Thyroid gland (tissue), 4 donors: ENCODE results near the gene ZNF536. TPM values are rescaled to one million over a fixed set of nuclear protein-coding genes. Genes with fewer than 3 reads are reported as not detected.

Experiments used
- DNase-seq, 2 donors: peaks; one replicate each; pipeline ENCODE4 v3.0.0-alpha.2; 2019
- H3K27ac ChIP-seq, 3 donors: fragments of 200-600 bp; sonication (generic); 1 replicate in 2 of 3; 2 replicates in 1 of 3; pipeline ENCODE4 v1.5.1; 2016 to 2019; ENCODE audit warnings: mild to moderate bottlenecking in 1 of 3, moderate library complexity in 1 of 3
- H3K27me3 ChIP-seq: fragments of 200-600 bp; sonication (generic); one replicate; pipeline ENCODE4 v1.5.1; 2019
- H3K36me3 ChIP-seq, 2 donors: fragments of 200-600 bp; sonication (generic); one replicate each; pipeline ENCODE4 v1.5.1; 2016 to 2019
- H3K4me1 ChIP-seq, 2 donors: fragments of 200-600 bp; sonication (generic); one replicate each; pipeline ENCODE4 v1.5.1; 2017 to 2019
- H3K4me3 ChIP-seq, 3 donors: fragments of 200-600 bp; sonication (generic); replicated peaks in 1 of 3; 1 replicate in 2 of 3; 2 replicates in 1 of 3; pipeline ENCODE4 v1.5.1; 2016; ENCODE audit warnings: mild to moderate bottlenecking in 1 of 3
- H3K9me3 ChIP-seq: fragments of 200-600 bp; sonication (generic); one replicate; pipeline ENCODE4 v1.5.1; 2017
- POLR2A ChIP-seq, 2 donors: fragments of 450-650 bp; IDR thresholded peaks; one replicate each; pipeline ENCODE4 v1.6.1; 2017; ENCODE audit warnings: antibody characterized with exemption in 2 of 2, mild to moderate bottlenecking in 2 of 2, moderate library complexity in 1 of 2
- WGBS, 2 donors: methylation state at CpG; one replicate each; pipeline ENCODE4 v1.1.5; 2017; 5-methylcytosine and 5-hydroxymethylcytosine counted together
- intact Hi-C: fragments of 100-400 bp; cut with DNase I; formaldehyde crosslinking; loops from one replicate; pipeline ENCODE4 v1.15.1; 2023
- total RNA-seq, 4 donors: library from RNA; depleted of rRNA; stranded (reverse); fragments of >200 nt; gene quantifications; one replicate each; pipeline ENCODE4 v1.2.3, GENCODE V29; 2016
- TF ChIP-seq, protein P1 (sequence below), 6 experiments: fragments of 200-600 bp in 3 of 6; fragments of 450-650 bp in 3 of 6; sonication (generic) in 3 of 6; IDR thresholded peaks; one replicate each; pipeline ENCODE4 v1.5.1; 2016 to 2019; ENCODE audit warnings: antibody characterized with exemption in 6 of 6, mild to moderate bottlenecking in 2 of 6, inconsistent platforms in 1 of 6, moderate library complexity in 1 of 6

ZNF536 gene
- total RNA-seq, 4 donors from 2014 or later = 1.1 to 10.8 (median 5.3) TPM

DNA sequence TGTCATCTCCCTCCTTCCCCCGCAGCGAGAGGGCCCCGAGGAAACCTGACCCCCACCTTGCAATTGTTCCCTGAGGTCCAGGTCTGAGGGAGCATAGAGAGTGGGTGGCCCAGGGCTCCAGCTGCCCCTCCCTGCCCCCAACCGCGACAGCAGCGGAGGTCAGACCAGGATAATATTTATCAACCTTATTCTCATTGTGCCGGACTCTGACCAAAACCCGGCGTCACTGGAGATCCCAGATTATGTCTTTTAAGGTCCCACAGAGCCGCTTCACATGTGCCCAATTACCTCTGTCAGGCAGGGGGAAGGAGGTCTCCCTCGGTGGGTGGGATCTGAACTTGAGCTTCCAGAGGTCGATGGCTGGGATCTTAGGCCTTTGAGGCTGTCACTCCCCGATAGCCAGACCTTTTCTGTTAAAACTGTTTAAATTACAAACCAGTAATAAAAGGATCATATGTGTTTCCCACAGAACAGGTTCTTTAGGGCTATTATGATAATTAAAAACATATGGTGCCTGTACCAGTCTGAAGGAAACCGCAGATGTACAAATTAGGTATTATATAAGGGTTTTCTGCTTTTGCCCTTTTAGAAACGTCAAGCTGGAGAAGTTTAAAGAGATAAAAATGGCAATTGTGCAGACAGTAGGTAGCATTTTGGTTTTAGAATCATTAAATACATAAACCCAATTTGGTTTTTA, 195.5 kb downstream of the ZNF536 start:
- Histone ChIP-seq H3K4me3 (no peak overlapping the region), H3K27ac (no peak overlapping the region), H3K36me3 (no peaks in the 10 kb centered on the region), H3K27me3 (no peaks in the 10 kb centered on the region), H3K9me3 (no peaks in the 10 kb centered on the region), H3K4me1 (no peaks in the 10 kb centered on the region)
- no peak for TF ChIP-seq POLR2A (IDR thresholded peaks at IDR 0.05)
- TF ChIP-seq, protein P1, sequence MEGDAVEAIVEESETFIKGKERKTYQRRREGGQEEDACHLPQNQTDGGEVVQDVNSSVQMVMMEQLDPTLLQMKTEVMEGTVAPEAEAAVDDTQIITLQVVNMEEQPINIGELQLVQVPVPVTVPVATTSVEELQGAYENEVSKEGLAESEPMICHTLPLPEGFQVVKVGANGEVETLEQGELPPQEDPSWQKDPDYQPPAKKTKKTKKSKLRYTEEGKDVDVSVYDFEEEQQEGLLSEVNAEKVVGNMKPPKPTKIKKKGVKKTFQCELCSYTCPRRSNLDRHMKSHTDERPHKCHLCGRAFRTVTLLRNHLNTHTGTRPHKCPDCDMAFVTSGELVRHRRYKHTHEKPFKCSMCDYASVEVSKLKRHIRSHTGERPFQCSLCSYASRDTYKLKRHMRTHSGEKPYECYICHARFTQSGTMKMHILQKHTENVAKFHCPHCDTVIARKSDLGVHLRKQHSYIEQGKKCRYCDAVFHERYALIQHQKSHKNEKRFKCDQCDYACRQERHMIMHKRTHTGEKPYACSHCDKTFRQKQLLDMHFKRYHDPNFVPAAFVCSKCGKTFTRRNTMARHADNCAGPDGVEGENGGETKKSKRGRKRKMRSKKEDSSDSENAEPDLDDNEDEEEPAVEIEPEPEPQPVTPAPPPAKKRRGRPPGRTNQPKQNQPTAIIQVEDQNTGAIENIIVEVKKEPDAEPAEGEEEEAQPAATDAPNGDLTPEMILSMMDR (IDR thresholded peaks at IDR 0.05) = no peak
- WGBS, 2 donors = 70 to 72% methylated on average over 15 of the region's 15 CpGs
- no peak for DNase-seq
- intact Hi-C loops = no loop called here

DNA sequence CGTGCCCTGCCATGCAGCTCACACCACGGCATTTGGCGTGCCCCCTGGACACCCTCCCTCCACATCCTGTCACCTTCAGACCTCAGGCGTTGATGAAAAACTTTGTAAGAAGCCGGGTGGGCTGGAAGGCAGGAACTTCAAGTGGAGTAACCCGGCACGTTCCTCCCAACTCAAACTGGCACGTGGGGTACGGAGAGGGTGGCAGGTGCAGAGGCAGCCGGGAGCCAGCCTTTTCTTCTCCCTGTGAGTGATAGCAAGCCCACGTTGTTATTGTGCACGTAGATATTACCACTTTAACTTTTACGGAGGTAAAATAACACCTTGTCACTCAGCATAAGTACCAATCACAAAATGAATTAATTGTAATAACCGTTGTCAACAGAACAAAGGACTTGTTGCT, 198.0 kb downstream of the ZNF536 start:
- intact Hi-C loops = no loop called here

DNA sequence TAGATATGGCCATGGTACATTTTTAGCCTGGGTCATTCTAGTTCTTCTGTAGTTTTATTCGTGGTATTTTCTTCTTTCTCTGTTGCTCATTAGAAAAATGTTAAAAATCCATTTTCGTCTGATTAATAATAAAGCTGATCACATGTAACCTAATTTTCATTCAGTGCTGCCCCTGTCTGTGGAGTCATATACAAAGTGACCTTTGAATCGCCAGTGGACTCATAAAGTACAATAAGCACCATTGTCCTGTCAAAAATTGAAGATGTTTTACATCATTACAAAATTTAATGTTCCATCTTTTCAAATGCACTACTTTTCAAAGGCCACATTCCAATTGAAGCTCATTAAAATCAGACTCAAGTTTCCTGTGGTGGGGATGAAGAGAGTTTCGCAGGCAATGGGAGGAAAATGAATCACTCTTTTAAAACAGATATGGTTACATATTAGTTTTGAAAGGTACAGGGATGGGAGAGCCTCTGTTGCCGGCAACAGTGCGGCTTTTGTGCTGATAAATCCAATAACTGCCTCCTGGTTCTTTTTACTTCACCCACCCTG, 205.4 kb downstream of the ZNF536 start:
- WGBS, 2 donors = 79 to 80% methylated on average over 6 of the region's 6 CpGs
- intact Hi-C loops = no loop called here
- Histone ChIP-seq H3K27ac (no peak overlapping the region), H3K36me3 (no peaks in the 10 kb centered on the region), H3K4me3 (no peak overlapping the region), H3K9me3 (no peaks in the 10 kb centered on the region), H3K27me3 (no peaks in the 10 kb centered on the region), H3K4me1 (no peaks in the 10 kb centered on the region)
- no peak for DNase-seq
- no peak for TF ChIP-seq POLR2A (IDR thresholded peaks at IDR 0.05)
- TF ChIP-seq, protein P1 (IDR thresholded peaks at IDR 0.05) = no peak

More for the DNA sequence above, 198.0 kb downstream of the ZNF536 start:
- Histone ChIP-seq H3K27ac (no peak overlapping the region), H3K27me3 (no peaks in the 10 kb centered on the region), H3K4me1 (no peaks in the 10 kb centered on the region), H3K9me3 (no peaks in the 10 kb centered on the region), H3K4me3 (no peak overlapping the region), H3K36me3 (no peaks in the 10 kb centered on the region)
- TF ChIP-seq, protein P1 (IDR thresholded peaks at IDR 0.05) = no peak
- TF ChIP-seq POLR2A (IDR thresholded peaks at IDR 0.05) = no peak
- whole genome bisulfite sequencing, 2 donors = 84 to 88% methylated on average over 13 to 14 of the region's 14 CpGs
- DNase-seq = no peak

DNA sequence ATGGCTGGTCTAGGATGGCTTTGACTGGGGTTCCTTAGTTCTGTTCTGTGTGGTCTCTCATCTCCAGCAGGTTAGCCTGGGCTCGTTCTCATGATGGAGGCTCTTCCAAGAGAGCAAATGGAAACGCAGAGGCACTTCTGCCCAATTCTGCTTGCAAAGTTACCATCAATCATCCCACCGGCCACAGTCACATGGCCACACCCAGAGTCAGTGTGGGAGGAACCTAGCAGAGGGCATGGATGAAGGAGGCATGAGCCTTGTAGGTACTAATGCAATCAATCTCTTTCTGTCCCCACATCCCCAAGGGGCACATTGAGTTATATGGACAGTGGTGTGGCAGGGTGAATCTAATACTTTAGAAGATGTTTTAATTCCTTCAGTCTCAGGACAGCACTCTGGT, 207.2 kb downstream of the ZNF536 start:
- no peaks in the 10 kb centered on the region for H3K36me3 ChIP-seq
- no peaks in the 10 kb centered on the region for H3K4me1 ChIP-seq
- H3K27ac ChIP-seq = no peak overlapping the region
- H3K9me3 ChIP-seq = no peaks in the 10 kb centered on the region
- TF ChIP-seq POLR2A (IDR thresholded peaks at IDR 0.05) = no peak
- TF ChIP-seq, protein P1 (IDR thresholded peaks at IDR 0.05) = no peak
- intact Hi-C loops = no loop called here
- no peak for DNase-seq
- 84 to 90% methylated on average over 3 of the region's 3 CpGs for WGBS, 2 donors
- no peaks in the 10 kb centered on the region for H3K27me3 ChIP-seq
- no peak overlapping the region for H3K4me3 ChIP-seq

DNA sequence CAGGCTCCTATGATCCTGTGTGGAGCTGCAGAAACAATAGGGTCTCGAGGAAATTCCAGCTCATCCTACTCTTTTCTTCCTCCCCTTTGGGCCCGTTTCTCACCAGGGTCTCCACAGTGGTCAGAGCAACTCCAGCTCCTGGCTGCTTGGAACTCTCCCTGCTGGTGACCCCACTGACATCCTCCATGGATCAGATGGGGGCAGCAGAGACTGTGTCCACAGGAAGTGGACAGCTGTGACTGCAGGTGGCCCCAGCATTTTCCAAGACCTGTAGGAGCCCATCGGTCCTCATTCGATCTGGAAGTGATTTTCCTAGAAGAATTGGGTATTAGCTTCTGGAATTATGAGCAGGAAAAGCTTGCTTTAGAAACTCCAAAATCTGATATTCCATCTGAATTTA, 208.5 kb downstream of the ZNF536 start:
- Histone ChIP-seq H3K4me3 (no peak overlapping the region), H3K9me3 (no peaks in the 10 kb centered on the region), H3K27ac (no peak overlapping the region), H3K27me3 (no peaks in the 10 kb centered on the region), H3K36me3 (no peaks in the 10 kb centered on the region), H3K4me1 (no peaks in the 10 kb centered on the region)
- TF ChIP-seq, protein P1 (IDR thresholded peaks at IDR 0.05) = no peak
- TF ChIP-seq POLR2A (IDR thresholded peaks at IDR 0.05) = no peak
- intact Hi-C loops = no loop called here
- 83 to 87% methylated on average over 4 of the region's 4 CpGs for WGBS, 2 donors
- no peak for DNase-seq
